Naive thymus-derived CD4-positive, alpha-beta T cell (primary cell): ENCODE data around the gene MAP4. TPM values are rescaled to one million over a fixed set of nuclear protein-coding genes. Genes with fewer than 3 reads are reported as not detected.
A peak's percentile ranks its signal among the peaks of the same experiment; 100 is the strongest.

Experiments used
- ATAC-seq: fragments of 150-1000 bp; cut with Tn5 transposase; 2 replicates; pipeline ENCODE4 v1.10.0; 2021; ENCODE audit warnings: mild to moderate bottlenecking, moderate library complexity
- CTCF ChIA-PET: fragments of 350-600 bp; sonication (Branson Sonifier 250); formaldehyde crosslinking; loops from one replicate; lab custom pipeline; 2021; ENCODE audit warnings: antibody characterized with exemption; lab: Charles Lee
- POLR2A ChIA-PET: fragments of 350-600 bp; sonication (Branson Sonifier 250); formaldehyde crosslinking; loops from one replicate; lab custom pipeline; 2021; ENCODE audit warnings: antibody characterized with exemption, inconsistent platforms; lab: Charles Lee
- DNase-seq, 9 donors: peaks; one replicate each; pipeline versions ENCODE4 v3.0.0 to v3.0.0-alpha.2; 2020 to 2022; ENCODE audit warnings: mixed read lengths in 1 of 9
- H3K27ac ChIP-seq: one replicate; pipeline ENCODE4 v1.7.0; 2013; ENCODE audit warnings: mild to moderate bottlenecking, low read depth, low read length, moderate library complexity
- H3K27me3 ChIP-seq, 2 donors: one replicate each; pipeline ENCODE4 v1.7.0; 2013; ENCODE audit warnings: low read length in 2 of 2, mild to moderate bottlenecking in 2 of 2, moderate library complexity in 2 of 2; ENCODE audit not compliant: control insufficient read depth in 2 of 2, insufficient read depth in 2 of 2
- H3K36me3 ChIP-seq, 3 experiments: 1 replicate in 2 of 3; 2 replicates in 1 of 3; pipeline ENCODE4 v1.7.0; 2013; ENCODE audit warnings: low read length in 3 of 3, mild to moderate bottlenecking in 3 of 3, moderate library complexity in 1 of 3; ENCODE audit not compliant: insufficient read depth in 3 of 3, control insufficient read depth in 2 of 3
- H3K4me1 ChIP-seq, 2 donors: one replicate each; pipeline ENCODE4 v1.7.0; 2013; ENCODE audit warnings: low read length in 2 of 2, mild to moderate bottlenecking in 2 of 2, moderate library complexity in 1 of 2; ENCODE audit not compliant: control insufficient read depth in 2 of 2, insufficient read depth in 2 of 2
- H3K4me3 ChIP-seq: 2 replicates; pipeline ENCODE4 v1.7.0; 2013; ENCODE audit warnings: mild to moderate bottlenecking, low read length
- H3K9me3 ChIP-seq, 3 experiments: 1 replicate in 2 of 3; 2 replicates in 1 of 3; pipeline ENCODE4 v1.7.0; 2013; ENCODE audit warnings: low read length in 3 of 3; ENCODE audit not compliant: control insufficient read depth in 2 of 3
- H3K27ac Mint-ChIP-seq, 9 donors: one replicate each; pipeline ENCODE4 v1.8.0; 2020 to 2022; ENCODE audit warnings: mixed read lengths in 9 of 9, mild to moderate bottlenecking in 8 of 9, moderate library complexity in 5 of 9, inconsistent platforms in 2 of 9
- H3K27me3 Mint-ChIP-seq, 5 donors: one replicate each; pipeline ENCODE4 v1.8.0; 2021 to 2022; ENCODE audit warnings: mixed read lengths in 5 of 5, mild to moderate bottlenecking in 1 of 5
- H3K36me3 Mint-ChIP-seq, 5 donors: one replicate each; pipeline ENCODE4 v1.8.0; 2020 to 2022; ENCODE audit warnings: mixed read lengths in 5 of 5, mild to moderate bottlenecking in 3 of 5, inconsistent platforms in 1 of 5
- H3K4me1 Mint-ChIP-seq, 7 donors: one replicate each; pipeline ENCODE4 v1.8.0; 2020 to 2022; ENCODE audit warnings: mixed read lengths in 7 of 7, mild to moderate bottlenecking in 3 of 7, inconsistent platforms in 1 of 7
- H3K4me3 Mint-ChIP-seq, 10 donors: one replicate each; pipeline ENCODE4 v1.8.0; 2020 to 2022; ENCODE audit warnings: mild to moderate bottlenecking in 10 of 10, mixed read lengths in 10 of 10, moderate library complexity in 6 of 10, inconsistent platforms in 2 of 10
- H3K9me3 Mint-ChIP-seq, 11 donors: one replicate each; pipeline ENCODE4 v1.8.0; 2020 to 2022; ENCODE audit warnings: mixed read lengths in 11 of 11, mild to moderate bottlenecking in 4 of 11, inconsistent platforms in 1 of 11, moderate library complexity in 1 of 11
- intact Hi-C, 2 donors: fragments of 100-400 bp; cut with micrococcal nuclease; formaldehyde crosslinking; loops; one replicate each; pipeline ENCODE4 v1.15.1; 2023
- polyA plus RNA-seq, 2 donors: library from polyadenylated mRNA; unstranded; fragments of 300-500 nt; fragmentation: Illumina TruSeq; gene quantifications; one replicate each; pipeline ENCODE4 v1.2.3, GENCODE V29; 2021
- total RNA-seq, 6 experiments: library from RNA in 5 of 6; stranded (reverse) in 5 of 6; gene quantifications; 1 replicate in 5 of 6; 2 replicates in 1 of 6; pipeline ENCODE4 v1.2.3 and lab custom pipeline; 2021 to 2026

Gene MAP4
- total and polyA plus RNA-seq, 7 experiments from 2014 or later, result 12.0 to 116 (median 38.2) TPM

GRCh38 chr3:47852604-47853602 lies 163.3 kb downstream of the MAP4 start:
- no peaks in the 10 kb centered on the region for H3K9me3 ChIP-seq
- H3K4me1 Mint-ChIP-seq, result peaks cover 0 to 3% (median 0%) of the 10 kb centered on the region in 7 donors
- H3K27ac Mint-ChIP-seq, result no peak overlapping the region
- no peaks in the 10 kb centered on the region for H3K27me3 ChIP-seq
- no peaks in the 10 kb centered on the region for H3K27me3 Mint-ChIP-seq
- intact Hi-C loops, result no loop called here
- H3K27ac ChIP-seq, result no peak overlapping the region
- no peak for DNase-seq
- H3K36me3 ChIP-seq, result peaks cover 0 to 66% (median 9%) of the 10 kb centered on the region in 3 experiments
- no peaks in the 10 kb centered on the region for H3K4me1 ChIP-seq
- no peak overlapping the region for H3K4me3 Mint-ChIP-seq
- H3K9me3 Mint-ChIP-seq, result no peaks in the 10 kb centered on the region
- ChIA-PET POLR2A (no interaction called here), CTCF (no interaction called here)
- no peak for ATAC-seq
- no peak overlapping the region for H3K4me3 ChIP-seq
- peaks cover 0 to 22% (median 3%) of the 10 kb centered on the region in 5 donors for H3K36me3 Mint-ChIP-seq

DNA sequence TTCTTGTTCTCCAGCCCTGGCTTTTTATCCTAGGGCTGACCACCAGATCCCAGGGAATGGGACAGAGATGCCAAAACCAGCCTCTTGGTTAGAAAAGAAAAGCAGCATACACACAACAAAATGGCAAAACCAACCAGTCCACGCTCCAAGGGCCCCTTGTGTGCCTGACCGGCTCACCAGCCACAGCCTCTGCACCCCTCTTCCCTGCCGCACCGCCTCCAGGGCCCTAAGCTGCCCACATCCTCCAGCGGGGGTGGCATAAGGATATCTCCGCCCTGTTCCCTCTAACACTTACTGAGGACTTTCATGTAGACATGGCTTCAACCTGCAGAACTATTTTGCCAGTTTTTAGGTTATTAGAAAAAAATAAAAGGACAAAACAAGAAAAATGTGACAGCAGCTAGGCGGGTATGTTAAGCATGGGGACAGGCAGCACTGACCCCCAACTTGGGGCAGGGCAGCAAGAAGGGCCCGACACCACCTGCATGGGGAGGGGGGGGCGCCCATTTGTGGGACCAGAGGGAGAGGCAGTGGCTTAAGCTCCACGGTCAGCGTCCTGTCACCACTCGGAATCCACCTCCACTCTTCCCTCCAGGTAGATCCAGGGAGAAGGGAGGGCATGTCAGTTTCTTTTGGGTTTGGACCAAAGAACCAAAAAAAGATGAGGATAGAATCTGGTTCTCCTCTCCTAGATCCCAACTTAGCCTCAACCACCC lies 164.2 kb downstream of the MAP4 start:
- peaks cover 0 to 72% (median 16%) of the 10 kb centered on the region in 3 experiments for H3K36me3 ChIP-seq
- Mint-ChIP-seq H3K27ac (peak overlapping the region in 6 of 9 donors; percentile 12 to 80 (median 32)), H3K4me3 (no peak overlapping the region), H3K27me3 (no peaks in the 10 kb centered on the region), H3K36me3 (peaks cover 0 to 25% (median 3%) of the 10 kb centered on the region in 5 donors), H3K9me3 (no peaks in the 10 kb centered on the region), H3K4me1 (peaks cover 0 to 3% (median 0%) of the 10 kb centered on the region in 7 donors)
- intact Hi-C loops, result no loop called here
- H3K4me3 ChIP-seq, result no peak overlapping the region
- POLR2A ChIA-PET, result no interaction called here
- CTCF ChIA-PET, result no interaction called here
- H3K9me3 ChIP-seq, result no peaks in the 10 kb centered on the region
- no peak overlapping the region for H3K27ac ChIP-seq
- no peaks in the 10 kb centered on the region for H3K27me3 ChIP-seq
- ATAC-seq (no peak), DNase-seq (no peak)
- no peaks in the 10 kb centered on the region for H3K4me1 ChIP-seq

GRCh38 chr3:47850564-47851410 lies 165.4 kb downstream of the MAP4 start:
- DNase-seq, result no peak
- H3K36me3 Mint-ChIP-seq, result peaks cover 0 to 27% (median 3%) of the 10 kb centered on the region in 5 donors
- no peaks in the 10 kb centered on the region for H3K27me3 Mint-ChIP-seq
- H3K4me3 ChIP-seq, result no peak overlapping the region
- peaks cover 0 to 72% (median 22%) of the 10 kb centered on the region in 3 experiments for H3K36me3 ChIP-seq
- CTCF ChIA-PET, result interaction anchor here (0.6 to 0.9 kb wide), 3 partner anchors 13 to 1316 kb away, joined by 3 to 4 read pairs (median 3); no protein-coding TSS in a partner anchor
- H3K27ac Mint-ChIP-seq, result peak overlapping the region in 7 of 9 donors; percentile 10 to 84 (median 62)
- H3K4me3 Mint-ChIP-seq, result no peak overlapping the region
- no peaks in the 10 kb centered on the region for H3K9me3 Mint-ChIP-seq
- H3K27me3 ChIP-seq, result no peaks in the 10 kb centered on the region
- H3K9me3 ChIP-seq, result no peaks in the 10 kb centered on the region
- peaks cover 0 to 3% (median 0%) of the 10 kb centered on the region in 7 donors for H3K4me1 Mint-ChIP-seq
- no peaks in the 10 kb centered on the region for H3K4me1 ChIP-seq
- intact Hi-C loops, result no loop called here
- no peak for ATAC-seq
- POLR2A ChIA-PET, result no interaction called here
- H3K27ac ChIP-seq, result peak overlapping the region; percentile 13

DNA sequence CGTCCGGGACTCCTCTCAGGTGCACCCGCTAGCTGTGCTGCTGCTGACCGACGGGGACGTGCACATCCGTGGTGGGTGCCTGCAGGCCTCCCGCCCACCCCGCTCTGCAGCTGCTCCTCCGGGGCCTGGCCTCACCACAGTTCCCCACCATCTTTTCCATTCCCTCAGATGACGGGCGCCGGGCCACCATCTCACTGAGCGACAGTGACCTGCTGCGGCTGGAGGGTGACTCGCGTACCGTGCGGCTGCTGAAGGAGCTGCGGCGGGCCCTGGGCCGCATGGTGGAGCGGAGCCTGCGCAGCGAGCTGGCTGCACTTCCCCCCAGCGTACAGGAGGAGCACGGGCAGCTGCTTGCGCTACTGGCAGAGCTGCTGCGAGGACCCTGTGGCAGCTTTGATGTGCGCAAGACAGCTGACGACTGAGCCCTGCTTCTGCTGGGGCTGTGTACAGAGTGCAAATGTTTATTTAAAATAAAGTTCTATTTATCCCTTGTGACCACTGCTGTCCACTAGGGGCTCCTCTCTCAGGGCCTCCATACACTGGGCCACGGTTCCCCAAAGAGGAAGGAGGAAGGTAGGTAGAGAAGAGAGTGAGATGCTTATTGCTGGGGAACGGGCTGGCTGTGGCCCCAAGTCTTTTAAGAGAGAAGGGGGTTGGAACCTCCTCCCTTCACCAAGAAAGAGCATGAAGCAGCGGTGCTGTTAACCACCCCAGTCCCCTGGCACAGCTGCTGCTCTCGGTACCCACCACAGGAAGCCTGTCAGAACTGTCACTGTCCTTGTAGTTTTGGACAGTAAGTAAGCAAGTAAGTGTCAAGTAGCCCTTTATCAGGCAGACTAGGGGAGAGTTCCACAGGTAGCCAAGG lies 166.3 kb downstream of the MAP4 start:
- ChIA-PET CTCF (interaction anchor here (0.6 to 0.9 kb wide), 2 partner anchors 12 to 1315 kb away, joined by 3 to 4 read pairs; no protein-coding TSS in a partner anchor), POLR2A (no interaction called here)
- no peaks in the 10 kb centered on the region for H3K9me3 ChIP-seq
- Mint-ChIP-seq H3K36me3 (peaks cover 0 to 27% (median 5%) of the 10 kb centered on the region in 5 donors), H3K27ac (peak overlapping the region in 6 of 9 donors; percentile 10 to 84 (median 52)), H3K27me3 (no peaks in the 10 kb centered on the region), H3K4me3 (no peak overlapping the region), H3K4me1 (peaks cover 0 to 3% (median 0%) of the 10 kb centered on the region in 7 donors), H3K9me3 (no peaks in the 10 kb centered on the region)
- H3K36me3 ChIP-seq, result peaks cover 0 to 72% (median 25%) of the 10 kb centered on the region in 3 experiments
- no peak overlapping the region for H3K4me3 ChIP-seq
- ATAC-seq (peak; percentile 26), DNase-seq (no peak)
- H3K27ac ChIP-seq, result no peak overlapping the region
- H3K27me3 ChIP-seq, result no peaks in the 10 kb centered on the region
- H3K4me1 ChIP-seq, result no peaks in the 10 kb centered on the region
- intact Hi-C loops, result no loop called here

DNA sequence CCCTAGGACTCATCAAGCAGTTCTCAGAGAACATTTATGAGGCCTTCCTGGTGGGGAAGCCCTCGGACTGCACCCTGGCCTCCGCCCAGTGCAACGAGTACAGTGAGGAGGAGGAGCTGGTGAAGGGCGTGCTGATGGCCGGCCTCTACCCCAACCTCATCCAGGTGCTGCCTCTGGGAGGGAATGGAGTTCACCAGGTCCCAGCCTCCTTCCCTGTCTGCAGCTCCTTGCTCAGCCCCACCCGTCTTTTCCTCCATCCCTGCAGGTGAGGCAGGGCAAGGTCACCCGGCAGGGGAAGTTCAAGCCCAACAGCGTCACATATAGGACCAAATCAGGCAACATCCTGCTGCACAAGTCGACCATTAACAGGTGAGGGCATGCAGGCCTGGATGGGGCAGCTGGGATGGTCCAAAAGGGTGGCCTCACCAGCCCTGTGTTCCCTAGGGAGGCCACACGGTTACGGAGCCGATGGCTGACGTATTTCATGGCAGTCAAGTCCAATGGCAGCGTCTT lies 167.0 kb downstream of the MAP4 start:
- ATAC-seq (no peak), DNase-seq (no peak)
- H3K4me1 Mint-ChIP-seq, result peaks cover 0 to 3% (median 0%) of the 10 kb centered on the region in 7 donors
- peaks cover 0 to 74% (median 26%) of the 10 kb centered on the region in 3 experiments for H3K36me3 ChIP-seq
- H3K9me3 Mint-ChIP-seq, result no peaks in the 10 kb centered on the region
- H3K27ac ChIP-seq, result no peak overlapping the region
- ChIA-PET POLR2A (no interaction called here), CTCF (no interaction called here)
- no peak overlapping the region for H3K27ac Mint-ChIP-seq
- no peaks in the 10 kb centered on the region for H3K4me1 ChIP-seq
- intact Hi-C loops, result no loop called here
- H3K36me3 Mint-ChIP-seq, result peaks cover 0 to 26% (median 9%) of the 10 kb centered on the region in 5 donors
- H3K9me3 ChIP-seq, result no peaks in the 10 kb centered on the region
- H3K27me3 ChIP-seq, result no peaks in the 10 kb centered on the region
- H3K4me3 ChIP-seq, result no peak overlapping the region
- H3K4me3 Mint-ChIP-seq, result no peak overlapping the region
- no peaks in the 10 kb centered on the region for H3K27me3 Mint-ChIP-seq
